ENCODE data around the gene MYO15B.
"Not testable (repeated sequence)": the region's sequence is repeated elsewhere in the genome, so short reads cannot be mapped to it uniquely, and the experiment has no call there.

Gene MYO15B

GRCh38 chr17:75589919-75590303, 2.3 kb downstream of the MYO15B start:
- DNase-seq: no peak
- Mint-ChIP-seq H3K4me3 (peak overlapping the region; percentile 30), H3K9me3 (peaks cover 17% of the 10 kb centered on the region)

GRCh38 chr17:75590314-75590761, 2.7 kb downstream of the MYO15B start:
- Mint-ChIP-seq H3K36me3 (ENCODE audit: low read depth) (no peaks in the 10 kb centered on the region), H3K4me3 (peak overlapping the region; percentile 30), H3K27ac (no peak overlapping the region), H3K9me3 (peaks cover 14% of the 10 kb centered on the region), H3K27me3 (ENCODE audit: low read depth, poor library complexity) (peaks cover 30% of the 10 kb centered on the region), H3K4me1 (peaks cover 12% of the 10 kb centered on the region)
- TF ChIP-seq CTCF (IDR thresholded peaks at IDR 0.05): no peak
- no peak for DNase-seq

More at GRCh38 chr17:75589919-75590303, 2.3 kb downstream of the MYO15B start:
- Mint-ChIP-seq H3K4me1 (peaks cover 12% of the 10 kb centered on the region), H3K27me3 (ENCODE audit: low read depth, poor library complexity) (peaks cover 32% of the 10 kb centered on the region), H3K36me3 (ENCODE audit: low read depth) (no peaks in the 10 kb centered on the region), H3K27ac (no peak overlapping the region)
- no peak for TF ChIP-seq CTCF (IDR thresholded peaks at IDR 0.05)

DNA sequence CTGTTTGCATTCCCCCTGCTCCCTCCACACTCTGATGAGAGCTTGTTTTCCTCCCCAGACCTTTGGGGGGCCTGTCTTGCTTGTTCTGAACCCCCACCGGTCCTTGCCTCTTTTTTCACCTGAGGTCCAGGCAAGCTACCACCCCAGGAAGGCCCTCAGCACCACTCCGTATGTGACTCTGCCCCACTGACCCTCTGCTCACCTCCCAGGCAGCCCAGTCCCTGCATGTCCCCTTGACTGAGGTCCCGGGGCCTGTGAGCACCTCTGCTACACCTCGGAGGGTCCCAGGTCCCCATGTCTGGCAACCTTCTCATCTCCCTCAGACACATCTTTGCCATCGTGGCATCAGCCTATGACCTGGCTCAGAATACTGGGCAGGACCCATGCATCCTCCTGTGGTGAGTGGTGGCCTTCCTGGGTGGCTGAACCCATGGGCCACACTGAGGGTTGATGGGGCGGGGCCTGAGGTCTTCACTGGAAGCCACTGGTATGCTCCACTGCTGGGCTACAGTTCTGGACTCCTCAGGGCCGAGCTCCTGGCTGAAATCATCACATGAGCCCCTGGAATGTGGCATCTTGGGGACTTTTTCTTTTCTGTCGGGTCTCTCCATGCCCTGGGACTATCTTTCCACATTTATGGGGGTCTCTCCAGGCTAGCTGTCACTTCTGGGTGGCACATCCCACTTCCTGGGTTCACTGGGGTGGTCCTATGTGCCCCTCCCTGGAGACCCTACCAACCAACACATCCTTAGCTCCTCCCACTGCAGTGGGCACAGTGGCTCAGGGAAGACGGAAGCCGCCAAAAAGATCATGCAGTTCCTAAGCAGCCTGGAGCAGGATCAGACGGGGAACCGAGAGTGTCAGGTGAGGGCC, 3.5 kb downstream of the MYO15B start:
- Mint-ChIP-seq H3K27me3 (ENCODE audit: low read depth, poor library complexity) (peaks cover 23% of the 10 kb centered on the region), H3K4me1 (peaks cover 12% of the 10 kb centered on the region), H3K4me3 (peak overlapping the region; percentile 33), H3K9me3 (peaks cover 7% of the 10 kb centered on the region), H3K27ac (no peak overlapping the region), H3K36me3 (ENCODE audit: low read depth) (no peaks in the 10 kb centered on the region)
- DNase-seq: no peak
- TF ChIP-seq CTCF (IDR thresholded peaks at IDR 0.05): no peak

GRCh38 chr17:75591722-75592302, 4.2 kb downstream of the MYO15B start:
- peaks cover 16% of the 10 kb centered on the region for H3K27me3 Mint-ChIP-seq (ENCODE audit: low read depth, poor library complexity)
- H3K4me3 Mint-ChIP-seq: no peak overlapping the region
- no peak overlapping the region for H3K27ac Mint-ChIP-seq
- peaks cover 12% of the 10 kb centered on the region for H3K4me1 Mint-ChIP-seq
- no peaks in the 10 kb centered on the region for H3K36me3 Mint-ChIP-seq (ENCODE audit: low read depth)
- no peak for TF ChIP-seq CTCF (IDR thresholded peaks at IDR 0.05)
- H3K9me3 Mint-ChIP-seq: no peaks in the 10 kb centered on the region
- no peak for DNase-seq

DNA sequence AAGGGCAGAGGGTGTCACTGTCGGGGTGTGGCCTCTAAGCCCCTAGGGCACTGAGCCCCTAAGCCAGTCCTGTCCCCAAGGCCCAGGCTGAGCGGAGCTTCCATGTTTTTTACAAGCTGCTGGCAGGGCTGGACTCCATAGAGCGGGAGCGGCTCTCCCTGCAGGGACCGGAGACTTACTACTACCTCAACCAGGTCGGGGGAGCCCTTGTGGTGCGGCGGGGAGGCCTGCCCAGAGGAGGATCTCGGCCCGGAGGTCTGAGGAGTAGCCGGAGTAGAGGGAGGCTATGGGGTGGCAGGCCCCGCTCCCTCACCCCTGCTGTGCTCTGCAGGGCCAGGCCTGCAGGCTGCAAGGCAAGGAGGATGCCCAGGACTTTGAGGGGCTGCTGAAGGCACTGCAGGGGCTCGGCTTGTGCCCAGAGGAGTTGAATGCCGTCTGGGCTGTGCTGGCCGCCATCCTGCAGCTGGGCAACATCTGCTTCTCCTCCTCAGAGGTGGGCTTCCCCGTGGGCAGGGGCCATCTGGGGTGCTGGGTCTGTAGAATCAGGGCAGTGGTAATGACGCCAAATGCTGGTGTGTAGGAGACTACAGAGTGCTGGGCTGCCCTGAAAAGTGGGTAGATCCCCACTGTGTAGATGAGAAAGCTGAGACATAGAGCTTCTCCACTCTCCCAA, 4.9 kb downstream of the MYO15B start:
- peaks cover 14% of the 10 kb centered on the region for H3K27me3 Mint-ChIP-seq (ENCODE audit: low read depth, poor library complexity)
- H3K9me3 Mint-ChIP-seq: no peaks in the 10 kb centered on the region
- no peak overlapping the region for H3K27ac Mint-ChIP-seq
- no peak for DNase-seq
- TF ChIP-seq CTCF (IDR thresholded peaks at IDR 0.05): no peak
- H3K36me3 Mint-ChIP-seq (ENCODE audit: low read depth): no peaks in the 10 kb centered on the region
- peaks cover 8% of the 10 kb centered on the region for H3K4me1 Mint-ChIP-seq
- no peak overlapping the region for H3K4me3 Mint-ChIP-seq

DNA sequence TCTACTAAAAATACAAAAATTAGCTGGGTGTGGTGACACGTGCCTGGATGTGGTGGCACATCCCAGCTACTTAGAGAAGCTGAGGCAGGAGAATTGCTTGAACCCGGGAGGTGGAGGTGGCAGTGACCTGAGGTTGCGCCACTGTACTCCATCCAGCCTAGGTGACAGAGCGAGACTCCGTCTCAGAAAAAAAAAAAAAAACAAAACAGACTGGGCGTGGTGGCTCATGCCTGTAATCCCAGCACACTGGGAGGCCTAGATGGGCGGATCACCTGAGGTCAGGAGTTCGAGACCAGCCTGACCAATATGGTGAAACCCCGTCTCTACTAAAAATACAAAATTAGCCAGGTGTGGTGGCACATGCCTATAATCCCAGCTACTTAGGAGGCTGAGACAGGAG, 5.8 kb downstream of the MYO15B start:
- H3K36me3 Mint-ChIP-seq (ENCODE audit: low read depth); H3K9me3 Mint-ChIP-seq; DNase-seq; H3K4me1 Mint-ChIP-seq; H3K4me3 Mint-ChIP-seq; H3K27ac Mint-ChIP-seq: not testable (repeated sequence)
- peaks cover 13% of the 10 kb centered on the region for H3K27me3 Mint-ChIP-seq (ENCODE audit: low read depth, poor library complexity)
